RPMI8226 (cell line): Measurements from ENCODE around the gene PLAC9.

Experiments
- DNase-seq: peaks from one replicate; pipeline ENCODE4 v3.0.0-alpha.2; 2015

The PLAC9 gene

DNA sequence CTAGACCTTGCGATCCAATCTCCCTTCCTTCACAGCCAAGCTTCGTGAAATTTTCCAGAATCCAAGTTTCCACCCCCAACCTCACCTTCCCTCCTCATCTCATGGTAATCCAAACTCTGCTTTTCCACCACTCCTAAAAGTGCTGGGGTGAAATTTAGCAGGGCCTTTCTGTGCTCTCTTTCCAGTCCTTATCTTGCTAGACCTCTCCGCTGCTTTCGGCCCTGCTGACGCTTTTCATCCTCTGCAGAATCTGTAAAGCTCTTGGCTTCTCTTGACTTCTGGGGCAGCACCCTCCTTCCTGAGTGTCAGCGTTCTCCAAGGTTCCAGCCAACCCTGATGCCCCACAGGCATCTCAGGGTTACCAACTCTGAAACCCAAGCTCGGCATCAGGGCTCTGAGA lies 7.7 kb downstream of the PLAC9 start:
- DNase-seq, result no peak

DNA sequence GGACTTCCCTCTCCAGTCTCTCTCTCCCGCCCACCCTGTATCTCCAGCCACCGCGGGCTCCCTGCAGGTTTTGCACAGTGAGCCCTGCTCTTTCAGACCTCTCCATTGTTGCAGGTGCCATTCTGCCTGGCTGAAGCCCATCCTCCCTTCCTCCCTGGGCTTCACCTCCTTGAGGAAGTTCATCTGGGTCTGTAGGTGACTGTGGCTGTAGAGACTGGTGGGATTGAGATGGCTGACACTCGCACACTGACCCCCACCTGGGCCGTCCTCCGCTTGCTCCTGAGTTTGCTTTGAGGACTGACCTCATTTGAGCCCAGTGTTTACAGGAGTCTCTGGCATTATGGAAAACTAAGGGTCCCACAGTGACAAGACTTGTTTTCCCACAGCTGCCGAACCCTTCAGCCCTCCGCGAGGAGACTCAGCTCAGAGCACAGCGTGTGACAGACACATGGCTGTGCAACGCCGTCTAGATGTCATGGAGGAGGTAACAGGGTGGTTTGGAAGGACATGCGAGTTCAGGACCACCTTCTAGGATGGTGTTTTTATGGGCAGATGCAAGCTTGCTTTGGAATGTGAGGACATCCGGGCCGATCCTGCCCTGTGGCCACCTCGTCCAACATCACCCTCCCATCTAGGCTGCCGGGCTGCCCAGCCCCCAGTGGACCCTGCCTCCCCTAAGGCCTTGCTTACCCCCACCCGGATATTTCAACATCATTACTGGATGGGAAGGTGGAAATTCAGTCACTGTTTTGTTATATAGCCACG lies 9.3 kb downstream of the PLAC9 start:
- no peak for DNase-seq

DNA sequence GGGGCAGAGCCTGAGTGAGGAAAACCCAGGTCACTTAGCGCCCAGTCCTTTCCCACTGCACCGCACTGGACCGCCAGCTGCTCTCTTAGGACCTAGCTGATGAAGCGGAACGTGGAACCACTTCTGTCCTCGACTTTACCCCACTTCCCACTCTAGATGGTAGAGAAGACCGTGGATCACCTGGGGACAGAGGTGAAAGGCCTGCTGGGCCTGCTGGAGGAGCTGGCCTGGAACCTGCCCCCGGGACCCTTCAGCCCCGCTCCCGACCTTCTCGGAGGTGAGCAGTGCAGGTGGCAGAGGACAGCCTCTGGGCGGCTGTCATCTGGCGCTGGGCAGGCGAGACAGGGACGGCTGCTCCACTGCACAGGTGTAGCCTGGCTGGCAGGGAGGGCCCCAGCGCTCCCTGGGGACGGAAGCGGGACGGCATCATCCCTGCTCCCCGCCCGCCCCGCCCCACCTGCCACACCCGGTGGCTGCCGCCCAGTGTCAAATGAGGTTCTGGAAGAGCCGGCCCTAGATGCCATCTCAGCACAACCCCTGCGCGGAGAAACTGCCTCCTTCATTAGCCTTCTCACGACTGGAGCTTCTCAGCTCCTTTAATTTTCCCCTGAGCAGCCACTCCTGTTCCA lies 11.7 kb downstream of the PLAC9 start:
- peak; percentile 84 for DNase-seq

DNA sequence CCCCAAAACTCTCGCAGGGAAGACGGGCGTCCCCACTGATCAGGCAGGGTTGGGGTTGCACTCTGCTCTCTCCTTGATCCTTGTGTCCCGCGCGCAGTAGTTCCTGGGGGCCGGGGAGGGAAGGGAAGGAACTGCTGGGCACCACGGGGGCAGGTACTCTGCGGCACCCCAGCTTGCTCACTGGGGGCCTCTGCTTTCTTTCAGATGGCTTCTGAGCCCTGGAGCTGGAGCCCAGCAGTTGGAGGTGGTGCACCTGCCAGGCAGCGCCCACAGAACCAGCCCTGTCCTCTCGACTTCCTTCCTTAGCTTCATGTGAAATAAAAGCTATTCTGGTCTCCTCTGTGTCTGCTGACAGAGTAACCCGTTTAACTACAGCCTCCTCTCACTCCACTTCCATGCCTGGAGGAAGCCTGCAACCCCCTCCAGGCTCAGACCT lies 12.2 kb downstream of the PLAC9 start:
- peak; percentile 66 for DNase-seq

DNA sequence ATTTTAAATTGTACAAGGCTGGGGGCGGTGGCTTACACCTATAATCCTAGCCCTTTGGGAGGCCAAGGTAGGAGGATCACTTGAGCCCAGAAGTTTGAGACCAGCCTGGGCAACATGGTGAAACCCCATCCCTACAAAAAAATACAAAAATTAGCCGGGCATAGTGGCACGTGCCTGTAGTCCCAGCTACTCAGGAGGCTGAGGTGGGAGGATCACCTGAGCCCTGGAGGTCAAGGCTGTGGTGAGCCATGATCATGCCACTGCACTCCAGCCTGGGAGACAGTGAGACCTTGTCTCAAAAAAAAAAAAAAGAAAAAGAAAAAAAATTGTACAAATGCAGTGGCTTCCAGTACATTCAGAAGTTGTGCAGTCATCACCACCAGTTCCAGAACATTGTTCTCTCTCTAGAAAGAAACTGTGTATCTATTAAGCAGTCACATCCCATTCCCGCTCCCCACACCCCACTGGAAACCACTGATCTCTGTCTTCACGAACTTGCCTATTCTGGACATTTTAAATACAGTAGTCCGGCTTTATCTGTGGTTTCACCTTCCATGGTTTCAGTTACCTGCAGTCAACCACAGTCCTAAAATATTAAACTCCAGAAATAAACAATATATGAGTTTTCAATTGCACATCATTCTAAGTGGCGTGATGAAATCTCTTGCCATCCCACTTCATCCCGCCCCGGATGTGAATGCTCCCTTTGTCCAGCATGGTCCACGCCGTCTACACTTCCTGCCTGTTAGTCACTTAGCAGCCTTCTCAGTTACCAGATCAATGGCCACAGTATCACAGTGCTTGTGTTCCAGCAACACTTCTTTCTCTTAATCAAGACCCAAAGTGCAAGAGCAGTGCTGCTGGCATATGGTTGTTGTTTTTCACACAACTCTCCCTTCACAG lies 13.1 kb downstream of the PLAC9 start:
- peak; percentile 20 for DNase-seq

DNA sequence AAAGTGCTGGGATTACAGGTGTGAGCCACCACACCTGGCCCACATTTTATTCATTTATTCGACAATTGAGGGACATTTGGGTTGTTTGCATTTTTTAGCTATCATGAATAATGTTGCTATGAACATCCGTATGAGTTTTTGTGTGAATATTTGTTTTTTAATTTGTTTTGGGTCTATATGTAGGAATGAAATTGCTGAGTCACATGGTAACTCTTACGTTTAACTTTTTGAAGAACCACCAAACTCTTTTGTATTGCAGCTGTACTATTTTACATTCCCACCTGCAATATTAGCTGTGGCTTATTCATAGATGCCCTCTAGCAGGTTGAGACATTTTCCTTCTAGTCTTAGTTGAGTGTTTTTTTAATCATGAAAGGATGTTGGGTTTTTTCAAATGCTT lies 14.4 kb downstream of the PLAC9 start:
- DNase-seq, result no peak

DNA sequence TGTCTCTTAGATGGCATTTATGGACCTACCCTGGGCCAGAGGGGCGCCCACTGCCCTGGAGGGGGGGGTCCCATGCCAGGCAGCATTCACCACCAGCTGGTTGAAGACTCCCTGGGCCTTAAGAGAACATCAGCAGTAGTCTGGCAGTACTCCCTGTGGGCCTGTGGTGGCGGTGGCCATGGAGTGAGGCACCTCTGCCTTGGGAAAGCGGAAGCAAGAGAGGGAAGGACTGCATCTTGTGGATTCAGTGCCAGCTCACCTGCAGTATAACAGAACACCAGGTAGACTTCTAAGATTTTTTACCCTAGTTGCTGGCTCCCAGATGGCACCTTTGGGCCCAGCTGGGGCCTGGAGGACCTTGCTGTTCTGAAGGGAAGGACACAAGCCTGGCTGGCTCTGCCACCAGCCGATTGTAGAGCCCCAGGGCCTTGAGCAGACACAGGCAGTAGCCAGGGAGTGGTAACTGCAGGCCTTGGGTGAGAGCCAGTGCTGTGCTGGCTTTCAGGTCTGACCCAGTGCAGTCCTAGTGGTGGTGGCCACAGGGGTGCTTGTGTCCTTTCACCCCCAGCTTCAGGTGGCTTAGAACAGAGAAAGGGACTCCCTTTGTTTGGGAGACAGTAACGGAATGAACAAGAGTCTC lies 15.8 kb downstream of the PLAC9 start:
- DNase-seq, result no peak

DNA sequence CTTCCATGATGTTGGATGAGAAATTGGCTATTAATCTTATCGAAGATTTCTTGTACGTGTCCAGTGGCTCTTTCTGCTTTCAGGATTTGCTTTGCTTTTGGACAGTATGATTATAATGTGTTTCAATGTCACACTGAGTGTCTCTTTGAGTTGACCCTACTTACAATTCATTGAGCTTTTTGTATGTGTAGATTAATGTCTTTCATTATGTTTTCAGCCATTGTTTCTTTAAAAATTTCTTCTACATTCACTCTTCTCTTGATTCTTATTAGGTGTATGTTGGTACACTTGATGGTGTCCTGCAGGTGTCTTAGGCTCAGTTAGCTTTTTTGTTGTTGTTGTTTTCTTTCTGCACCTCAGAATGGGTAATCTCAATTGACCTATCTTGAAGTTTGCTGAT lies 16.6 kb downstream of the PLAC9 start:
- DNase-seq, result no peak

DNA sequence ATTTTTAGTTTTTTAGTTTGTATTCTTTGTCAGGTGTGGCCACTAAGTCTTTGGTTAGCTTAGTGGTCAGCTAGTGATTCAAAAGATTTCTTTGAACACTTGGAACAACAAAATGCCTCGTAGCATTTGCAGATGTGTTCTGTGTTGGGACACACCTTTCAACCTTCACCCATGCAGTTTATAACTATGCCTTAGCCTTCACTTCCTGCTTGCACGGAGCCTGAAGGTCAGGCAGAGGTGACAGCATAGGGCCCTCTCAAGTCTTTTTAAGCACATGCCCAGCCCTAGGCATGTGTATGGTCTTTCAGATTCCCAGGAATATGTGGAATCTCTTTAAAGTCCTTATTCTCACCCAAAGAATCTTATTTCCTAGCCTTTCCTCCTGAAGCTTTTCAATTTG lies 17.6 kb downstream of the PLAC9 start:
- DNase-seq, result no peak

DNA sequence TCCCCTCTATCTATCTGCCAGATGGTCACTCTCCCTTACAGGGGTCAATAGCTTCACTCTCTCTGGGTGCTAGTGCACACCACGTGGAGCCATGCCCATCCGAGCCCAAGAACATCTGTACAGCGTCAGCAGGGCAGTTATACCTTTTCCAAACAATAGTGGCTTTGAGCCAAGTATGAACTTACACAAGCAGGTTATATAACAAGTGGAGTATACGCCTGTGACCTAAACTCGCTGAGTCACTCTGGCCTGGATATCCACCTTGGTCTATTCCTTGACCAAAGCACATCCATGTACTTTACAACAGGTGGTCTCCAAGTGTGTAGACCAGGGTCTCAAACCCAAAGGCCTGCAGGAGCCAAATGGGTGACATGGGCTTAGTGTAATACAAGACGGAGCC lies 20.3 kb downstream of the PLAC9 start:
- no peak for DNase-seq

DNA sequence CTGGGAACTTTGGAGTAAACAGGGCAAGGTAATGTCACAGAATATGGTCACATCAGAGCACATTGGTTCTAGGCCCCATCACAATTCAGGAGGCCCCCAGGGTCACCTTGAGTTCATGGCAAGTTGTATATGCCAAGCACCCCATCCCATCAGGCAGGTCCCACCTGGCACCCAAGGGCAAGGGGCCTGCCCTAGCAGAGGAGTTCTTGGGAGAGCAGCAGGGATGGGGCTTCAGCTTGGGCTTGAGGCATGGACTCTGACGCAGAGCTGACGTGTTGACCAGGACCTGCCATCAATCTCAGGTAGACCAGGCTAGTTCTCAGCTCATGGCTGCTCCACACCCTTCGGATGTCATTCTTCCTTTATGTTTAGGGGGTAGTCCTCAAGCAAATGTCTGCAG lies 20.9 kb downstream of the PLAC9 start:
- no peak for DNase-seq

DNA sequence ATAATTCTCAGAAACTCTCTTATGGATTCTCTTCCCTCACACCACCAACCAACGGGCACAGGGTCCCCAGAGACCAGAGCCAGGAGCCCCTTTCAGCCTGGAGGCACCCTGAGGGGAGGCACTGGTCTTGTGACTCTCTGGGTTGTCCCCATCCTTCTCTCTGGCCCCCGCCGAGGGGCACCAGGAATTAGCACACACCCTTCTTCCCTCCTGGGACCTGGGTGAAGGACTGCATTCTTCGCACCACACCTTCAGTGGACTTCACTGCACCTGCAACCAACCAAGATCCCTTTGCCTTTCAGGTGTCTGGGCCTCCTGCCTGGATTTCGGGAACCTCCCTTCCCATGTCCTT lies 22.1 kb downstream of the PLAC9 start:
- DNase-seq, result no peak

DNA sequence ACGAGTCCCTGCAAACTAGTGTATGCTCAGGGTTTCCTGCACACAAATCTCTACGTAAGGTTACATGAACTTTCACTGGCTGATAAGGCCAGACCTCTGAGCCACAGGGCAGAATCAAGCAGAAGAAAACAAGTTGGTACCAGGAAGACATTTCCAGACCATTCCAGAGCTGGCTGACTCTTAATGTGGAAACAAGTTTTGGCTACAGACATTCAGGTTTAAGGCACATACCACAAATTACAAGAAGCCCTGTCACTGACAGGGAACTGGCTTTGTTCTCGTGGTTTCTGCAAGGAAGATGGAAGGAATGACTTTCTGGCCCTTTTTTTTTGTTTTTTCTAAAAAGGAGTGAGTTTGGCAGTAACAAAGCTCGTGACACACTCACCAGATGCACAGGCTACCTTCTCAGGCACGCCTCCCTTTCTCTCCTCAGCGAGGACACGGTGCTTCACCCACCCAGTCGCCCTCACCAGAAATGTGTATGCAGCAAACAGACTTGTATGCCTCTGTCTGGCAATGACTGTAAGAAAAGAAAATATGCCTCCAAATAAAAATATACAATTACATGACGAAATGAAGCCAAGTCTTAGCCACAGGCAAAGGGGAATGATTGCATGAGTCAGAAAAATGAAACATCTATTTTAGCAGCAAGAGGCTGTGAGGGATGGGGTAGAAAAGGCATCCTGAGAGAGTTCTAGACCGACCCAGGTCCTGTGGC lies 22.6 kb downstream of the PLAC9 start:
- DNase-seq, result no peak

DNA sequence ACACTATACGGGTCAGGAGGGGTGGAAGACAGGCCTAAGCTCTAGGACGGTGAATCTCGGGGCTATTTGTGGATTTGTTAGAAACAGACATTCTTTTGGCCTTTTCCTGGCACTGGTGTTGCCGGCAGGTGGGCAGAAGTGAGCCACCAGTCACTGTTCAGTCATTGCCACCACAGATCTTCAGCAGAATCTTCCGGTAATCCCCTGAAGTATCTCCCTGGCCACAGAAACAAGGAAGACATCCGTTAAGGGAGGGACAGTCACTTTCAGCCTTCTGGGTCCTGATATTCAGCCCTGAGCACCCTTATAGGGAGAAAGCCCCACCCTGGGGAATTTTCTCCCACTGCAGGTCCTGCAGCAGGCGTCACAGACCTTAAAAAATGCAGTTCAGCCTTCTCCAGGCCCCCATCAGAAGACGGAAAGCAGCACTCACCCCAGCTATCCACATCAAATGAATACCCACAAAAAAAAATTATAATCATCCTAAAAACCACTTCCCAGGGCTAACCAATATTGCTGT lies 23.2 kb downstream of the PLAC9 start:
- DNase-seq, result no peak

DNA sequence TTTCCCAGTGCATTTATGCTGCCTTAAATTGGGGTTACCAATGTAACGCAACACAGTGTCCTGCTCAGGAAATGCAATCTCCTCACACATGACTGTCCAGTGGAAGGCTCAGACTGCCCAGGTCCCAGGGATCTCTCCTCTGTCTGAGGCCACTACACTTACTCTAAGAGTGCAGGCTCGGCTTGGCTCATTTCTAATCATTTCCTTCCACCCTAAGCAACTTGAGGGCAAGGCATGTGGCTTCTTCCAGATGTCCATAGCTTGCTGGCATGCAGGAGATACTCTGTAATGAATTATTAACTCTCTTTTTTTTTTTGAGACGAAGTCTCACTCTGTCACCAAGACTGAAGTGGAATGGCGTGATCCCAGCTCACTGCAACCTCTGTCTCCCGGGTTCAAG lies 23.7 kb downstream of the PLAC9 start:
- DNase-seq, result no peak

DNA sequence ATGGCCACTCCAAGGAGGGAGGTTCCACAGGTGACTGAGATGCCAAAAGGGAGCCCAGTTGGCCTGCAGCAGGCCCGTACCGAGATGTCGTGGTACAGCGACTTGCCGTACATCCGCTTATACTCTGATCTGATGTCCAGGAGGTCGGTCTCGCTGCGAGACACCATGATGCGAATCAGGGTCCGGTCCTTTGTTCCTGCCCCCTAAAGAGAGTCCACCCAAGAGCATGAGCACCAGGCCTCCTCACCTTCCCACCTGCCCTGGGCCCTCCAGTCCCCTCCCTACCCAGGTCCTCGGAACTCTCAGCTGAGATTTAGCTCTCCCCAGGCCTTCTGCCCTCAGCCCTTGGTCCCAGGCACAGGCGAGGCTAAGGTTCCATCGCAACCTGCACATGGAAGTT lies 25.0 kb downstream of the PLAC9 start:
- DNase-seq, result no peak

DNA sequence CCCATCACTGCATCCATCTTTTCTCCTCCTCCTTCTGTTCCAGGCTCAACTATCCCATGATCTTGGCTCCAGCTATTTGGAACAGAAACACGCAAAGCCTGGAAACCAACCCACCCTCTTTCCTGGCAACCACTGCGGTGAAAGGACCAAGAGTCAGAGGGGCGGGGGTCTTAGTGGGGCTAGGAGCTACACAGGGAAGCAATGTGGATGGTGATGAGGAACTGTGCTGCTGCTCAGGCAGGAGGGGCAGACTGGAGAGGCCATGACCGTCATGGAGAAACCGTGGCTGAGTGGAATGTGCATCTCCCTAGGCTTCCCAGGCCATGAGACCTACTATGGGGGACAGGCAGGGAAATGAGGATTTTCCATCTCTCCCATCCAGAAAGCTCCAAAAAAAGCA lies 25.6 kb downstream of the PLAC9 start:
- DNase-seq, result no peak

DNA sequence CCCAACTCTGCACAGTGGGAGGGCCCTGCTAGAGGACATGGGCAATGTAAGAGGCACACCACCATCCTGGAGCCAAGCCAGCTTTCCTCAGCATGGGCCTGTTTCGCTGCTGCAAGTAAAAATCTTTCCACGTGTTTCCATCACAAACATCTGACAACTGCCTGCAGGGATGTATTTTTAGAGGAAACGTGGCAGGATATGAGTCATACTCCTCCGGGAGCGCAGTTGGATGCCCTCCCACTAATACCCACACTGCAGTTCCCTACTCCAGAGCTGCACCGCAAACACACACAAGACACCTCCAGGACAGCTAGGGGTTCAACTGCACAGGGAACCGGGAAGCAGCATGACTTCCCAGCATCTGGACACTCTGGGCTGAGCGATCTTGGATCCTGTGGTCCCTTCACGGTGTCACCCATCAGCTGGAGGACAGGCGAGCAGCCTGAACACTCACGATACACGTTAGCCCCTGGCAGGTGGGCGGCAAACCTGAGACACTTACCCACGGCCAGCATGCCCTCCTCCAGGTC lies 26.1 kb downstream of the PLAC9 start:
- DNase-seq, result peak; percentile 42

DNA sequence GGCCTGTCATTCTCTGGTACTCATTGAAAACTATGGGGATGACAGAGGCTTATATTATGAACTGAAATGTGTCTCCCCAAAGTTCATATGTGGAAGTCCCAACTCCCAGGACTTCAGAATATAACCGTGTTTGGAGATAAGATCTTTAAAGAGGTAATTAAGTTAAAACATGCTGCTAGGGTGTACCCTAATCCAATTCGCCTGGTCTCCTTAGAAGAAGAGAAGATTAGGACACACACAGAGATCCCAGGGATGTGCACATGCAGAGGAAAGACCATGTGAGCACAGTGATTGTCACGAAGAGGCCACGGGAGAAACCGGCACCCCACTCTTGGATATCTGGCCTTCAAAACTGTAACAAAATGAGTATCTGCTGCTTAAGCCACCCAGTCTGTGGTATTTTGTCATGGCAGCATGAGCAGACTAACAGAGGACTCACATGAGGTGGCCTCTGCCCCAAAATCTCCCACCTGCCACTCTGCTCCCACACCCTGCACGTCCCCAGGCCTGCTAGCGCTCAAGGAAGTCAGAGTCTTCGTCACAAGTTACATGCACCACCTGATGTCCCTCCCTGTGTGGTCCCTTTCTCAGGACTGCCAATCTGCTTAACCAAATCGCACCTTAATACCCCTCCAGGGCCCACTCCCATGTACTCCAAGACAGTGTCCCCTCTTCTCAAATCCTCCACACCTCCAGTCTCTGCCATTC lies 26.8 kb downstream of the PLAC9 start:
- DNase-seq, result no peak

DNA sequence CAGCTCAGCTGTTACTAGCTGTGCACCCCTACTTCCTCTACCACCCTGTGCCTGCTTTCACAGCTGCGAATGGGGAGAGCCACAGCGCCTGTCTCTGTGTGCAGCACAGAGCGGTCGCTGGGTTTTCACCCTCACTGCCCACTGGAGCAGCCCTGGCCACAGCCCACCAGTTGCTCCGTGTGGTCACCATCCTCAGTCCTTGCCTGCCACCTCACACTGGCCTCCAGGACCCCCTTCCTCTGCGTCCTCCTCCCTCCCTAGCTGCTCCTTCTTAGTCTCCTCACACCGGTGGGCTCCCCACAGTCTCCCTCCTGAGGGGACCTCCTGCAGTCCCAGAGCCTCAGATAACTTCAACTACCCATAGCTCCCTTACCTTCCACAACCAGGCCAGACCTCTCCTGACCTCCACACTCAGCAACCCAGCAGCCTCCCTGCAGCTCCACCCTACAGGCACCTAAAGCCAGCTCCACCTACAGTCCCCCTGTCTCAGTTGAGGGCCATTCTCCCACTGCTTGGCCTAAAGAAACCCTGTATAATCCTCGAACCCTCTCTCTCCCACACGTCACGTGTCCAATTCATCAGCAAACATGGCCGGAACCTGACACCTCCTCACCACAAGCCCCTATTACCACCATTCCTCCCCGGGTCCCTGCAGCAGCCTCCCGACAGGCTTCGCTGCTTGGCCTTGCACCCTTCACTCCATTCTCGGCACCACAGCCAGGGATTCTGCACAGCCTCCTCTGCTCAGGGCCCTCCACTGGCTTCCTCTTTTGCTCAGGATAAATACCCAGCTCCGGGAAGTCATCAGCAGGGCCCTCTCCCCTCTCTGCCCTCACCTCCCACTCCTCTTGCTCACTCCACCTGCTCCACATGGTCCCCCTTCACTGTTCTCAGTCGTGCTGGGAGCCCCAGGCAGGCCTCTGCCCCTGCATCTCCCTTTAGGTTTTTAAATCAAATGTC lies 28.1 kb downstream of the PLAC9 start:
- DNase-seq, result no peak
